Measurements from ENCODE around the gene CNTNAP5. TPM values are rescaled to one million over a fixed set of nuclear protein-coding genes. Genes with fewer than 3 reads are reported as not detected.

CNTNAP5 gene
- total RNA-seq, 1 donor from 2014 or later, result not detected

DNA sequence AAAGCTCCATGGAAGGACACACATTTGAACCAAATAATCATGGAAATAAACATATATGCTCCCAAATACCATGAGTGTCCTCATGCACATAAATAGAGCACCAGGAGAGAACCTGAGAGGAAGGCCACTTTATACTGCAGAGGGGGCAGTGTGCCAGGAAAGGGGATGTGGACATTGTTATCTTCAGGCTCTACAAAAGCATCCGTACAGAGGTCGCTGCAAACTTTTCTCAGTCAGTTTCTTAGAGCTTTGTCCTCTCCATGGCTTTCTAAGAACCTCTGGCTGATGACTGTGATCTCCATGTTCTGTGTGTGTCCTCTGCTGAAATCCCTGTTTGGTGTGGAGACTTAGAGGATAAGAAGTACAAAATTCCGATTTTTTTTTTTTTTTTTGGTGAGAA, 515.7 kb downstream of the CNTNAP5 start:
- no peak for TF ChIP-seq CTCF (conservative IDR thresholded peaks at IDR 0.05; ENCODE audit: low read depth, low read length)

GRCh38 chr2:124542932-124543640, 518.0 kb downstream of the CNTNAP5 start:
- H3K4me3 ChIP-seq (ENCODE audit: low read depth, low read length), result no peak overlapping the region
- no peak for TF ChIP-seq CTCF (conservative IDR thresholded peaks at IDR 0.05; ENCODE audit: low read depth, low read length)
- no peak for DNase-seq (ENCODE audit: low read depth)

More for the DNA sequence above, 515.7 kb downstream of the CNTNAP5 start:
- no peak for DNase-seq (ENCODE audit: low read depth)
- H3K4me3 ChIP-seq (ENCODE audit: low read depth, low read length), result no peak overlapping the region

DNA sequence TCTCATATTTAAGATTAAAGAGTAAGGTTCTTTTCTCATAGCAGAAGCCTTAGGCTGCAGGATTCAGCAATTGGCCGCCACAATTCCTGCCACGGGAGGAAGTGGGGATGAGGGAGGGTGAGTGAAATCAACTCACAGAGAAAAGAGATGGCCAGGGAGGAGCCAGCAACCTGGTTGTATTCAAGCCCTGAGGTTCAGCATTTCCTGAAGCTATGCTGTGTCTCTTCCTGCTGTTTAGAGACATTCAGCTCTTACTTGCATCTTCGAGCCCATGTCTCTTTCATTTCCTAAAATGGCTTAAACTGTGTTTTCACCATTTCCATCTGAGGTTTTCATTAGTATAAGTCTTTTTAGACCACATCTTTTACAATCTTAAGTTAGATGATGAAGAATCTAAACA, 522.6 kb downstream of the CNTNAP5 start:
- H3K4me3 ChIP-seq (ENCODE audit: low read depth, low read length), result no peak overlapping the region
- no peak for TF ChIP-seq CTCF (conservative IDR thresholded peaks at IDR 0.05; ENCODE audit: low read depth, low read length)
- no peak for DNase-seq (ENCODE audit: low read depth)

DNA sequence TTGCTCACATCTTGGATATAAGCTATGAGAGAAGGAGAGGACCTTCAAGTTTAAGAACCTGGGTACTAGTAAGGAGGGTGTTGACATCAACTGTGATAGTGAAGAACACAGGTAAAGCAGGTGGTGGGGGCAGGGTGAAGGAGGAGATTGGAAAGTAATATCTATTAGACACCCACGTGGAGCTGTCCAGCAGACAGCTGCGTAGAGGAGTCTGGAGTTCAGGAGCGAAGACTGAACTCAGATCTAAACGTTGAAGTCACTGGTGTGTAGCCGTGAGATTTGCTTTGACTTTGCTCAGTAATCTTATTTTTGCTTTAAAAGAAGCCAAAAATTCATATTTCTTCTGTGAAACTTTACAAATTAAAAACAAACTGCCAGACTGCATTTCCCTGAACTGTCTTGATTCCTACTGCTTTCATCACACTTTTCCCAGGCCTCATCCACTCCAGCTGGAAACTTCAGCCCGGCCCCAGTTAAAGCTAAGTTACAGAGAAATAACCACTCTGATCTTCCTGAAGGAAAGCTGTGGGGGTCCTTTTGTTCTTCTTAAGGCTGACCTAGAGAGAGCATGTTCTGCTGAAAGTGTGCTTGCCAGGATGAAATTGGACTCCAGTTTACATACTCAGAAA, 533.3 kb downstream of the CNTNAP5 start:
- DNase-seq (ENCODE audit: low read depth), result no peak
- TF ChIP-seq CTCF (conservative IDR thresholded peaks at IDR 0.05; ENCODE audit: low read depth, low read length), result no peak
- no peak overlapping the region for H3K4me3 ChIP-seq (ENCODE audit: low read depth, low read length)

DNA sequence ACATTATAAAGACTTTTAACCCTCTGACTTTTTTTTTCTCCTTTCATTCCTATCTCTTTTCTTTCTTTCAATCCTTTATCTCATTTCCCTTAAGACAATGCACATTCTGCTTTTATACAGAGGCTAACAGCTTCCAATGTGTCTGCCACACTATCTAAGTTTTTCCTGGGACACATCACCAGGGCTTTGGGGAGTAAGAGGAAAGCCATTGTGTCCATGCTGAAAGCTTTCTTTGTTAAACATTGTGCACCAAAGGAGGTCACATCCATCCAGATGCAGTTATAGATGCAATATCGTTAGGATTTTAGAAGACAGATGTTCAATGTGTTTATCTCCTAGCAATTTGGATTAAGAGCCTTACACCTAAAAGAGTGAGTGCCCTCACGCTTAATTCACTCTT, 534.1 kb downstream of the CNTNAP5 start:
- TF ChIP-seq CTCF (conservative IDR thresholded peaks at IDR 0.05; ENCODE audit: low read depth, low read length), result no peak
- DNase-seq (ENCODE audit: low read depth), result no peak
- no peak overlapping the region for H3K4me3 ChIP-seq (ENCODE audit: low read depth, low read length)

DNA sequence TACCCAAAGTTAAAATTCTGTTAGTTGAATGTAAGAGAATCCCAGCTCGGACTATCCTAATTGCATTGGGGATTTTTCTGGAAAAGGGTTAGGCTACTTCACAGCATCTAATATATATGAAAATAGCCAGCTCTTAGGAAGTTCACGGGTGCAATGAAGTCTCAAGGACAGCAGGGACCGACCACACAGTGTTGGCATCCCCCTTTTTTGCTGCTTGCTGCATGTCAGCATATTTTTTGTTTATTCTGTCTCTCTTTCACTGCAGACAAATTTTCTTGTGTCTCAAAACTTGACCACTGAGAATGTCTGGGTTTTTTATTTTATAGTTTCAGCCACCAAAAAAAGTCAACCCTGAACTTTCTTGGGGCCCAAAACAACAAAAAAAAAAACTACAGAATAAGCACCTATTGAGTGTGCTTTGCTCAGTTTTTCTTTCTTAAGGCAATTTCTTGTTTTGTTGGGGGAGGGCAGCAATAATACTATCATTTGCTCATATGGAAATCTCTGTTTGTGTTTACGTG, 535.6 kb downstream of the CNTNAP5 start:
- DNase-seq (ENCODE audit: low read depth), result no peak
- no peak overlapping the region for H3K4me3 ChIP-seq (ENCODE audit: low read depth, low read length)
- TF ChIP-seq CTCF (conservative IDR thresholded peaks at IDR 0.05; ENCODE audit: low read depth, low read length), result no peak

All from epithelial cell of proximal tubule (primary cell).